Astrocyte (in vitro differentiated cells and primary cell): Measurements from ENCODE around the gene CTR9. TPM values are rescaled to one million over a fixed set of nuclear protein-coding genes. Genes with fewer than 3 reads are reported as not detected.

Experiments
- DNase-seq: peaks from one replicate; pipeline ENCODE4 v3.0.0-alpha.2; 2010; ENCODE audit warnings: low read depth
- FAIRE-seq: peaks from 2 replicates; lab custom pipeline; 2011; peaks lifted over from hg19 to GRCh38; lab: Jason Lieb, UNC
- H2AFZ ChIP-seq: 2 replicates; pipeline ENCODE4 v1.6.0; 2012; ENCODE audit warnings: low read depth, low read length, inconsistent platforms
- H3K27ac ChIP-seq: 2 replicates; pipeline ENCODE4 v1.5.1; 2011; ENCODE audit warnings: low read depth, low read length, inconsistent platforms
- H3K27me3 ChIP-seq: 2 replicates; pipeline ENCODE4 v1.6.0; 2011; ENCODE audit warnings: low read length, inconsistent platforms; ENCODE audit not compliant: insufficient read depth
- H3K36me3 ChIP-seq: 2 replicates; pipeline ENCODE4 v1.5.1; 2011; ENCODE audit warnings: low read length, inconsistent platforms; ENCODE audit not compliant: insufficient read depth
- H3K4me1 ChIP-seq: 2 replicates; pipeline ENCODE4 v1.5.1; 2011; ENCODE audit warnings: low read length, inconsistent platforms; ENCODE audit not compliant: insufficient read depth
- H3K4me2 ChIP-seq: 2 replicates; pipeline ENCODE4 v1.6.0; 2012; ENCODE audit warnings: low read length, inconsistent platforms
- H3K4me3 ChIP-seq: 2 replicates; pipeline ENCODE4 v1.5.1; 2011; ENCODE audit warnings: low read depth, mild to moderate bottlenecking, low read length, inconsistent platforms; ENCODE audit not compliant: insufficient read depth
- H3K79me2 ChIP-seq: 2 replicates; pipeline ENCODE4 v1.6.0; 2012; ENCODE audit warnings: mild to moderate bottlenecking, low read length, inconsistent platforms; ENCODE audit not compliant: insufficient read depth
- H3K9ac ChIP-seq: 2 replicates; pipeline ENCODE4 v1.6.0; 2012; ENCODE audit warnings: mild to moderate bottlenecking, low read length, inconsistent platforms
- H3K9me3 ChIP-seq: 2 replicates; pipeline ENCODE4 v1.5.1; 2012; ENCODE audit warnings: low read depth, mild to moderate bottlenecking, low read length, inconsistent platforms; ENCODE audit not compliant: insufficient read depth
- H4K20me1 ChIP-seq: 2 replicates; pipeline ENCODE4 v1.6.0; 2012; ENCODE audit warnings: low read length, inconsistent platforms; ENCODE audit not compliant: insufficient read depth
- H3K27ac Mint-ChIP-seq: one replicate; pipeline ENCODE4 v1.8.0; 2021; ENCODE audit warnings: mild to moderate bottlenecking, mixed read lengths; ENCODE audit not compliant: unreplicated experiment
- H3K27me3 Mint-ChIP-seq: one replicate; pipeline ENCODE4 v1.8.0; 2021; ENCODE audit warnings: low read depth, mixed read lengths; ENCODE audit not compliant: unreplicated experiment
- H3K36me3 Mint-ChIP-seq: one replicate; pipeline ENCODE4 v1.8.0; 2021; ENCODE audit warnings: low read depth, mixed read lengths; ENCODE audit not compliant: unreplicated experiment
- H3K4me1 Mint-ChIP-seq: one replicate; pipeline ENCODE4 v1.8.0; 2021; ENCODE audit warnings: low read depth, mixed read lengths; ENCODE audit not compliant: unreplicated experiment
- H3K4me3 Mint-ChIP-seq: one replicate; pipeline ENCODE4 v1.8.0; 2021; ENCODE audit warnings: mild to moderate bottlenecking, moderate library complexity, mixed read lengths; ENCODE audit not compliant: unreplicated experiment
- H3K9me3 Mint-ChIP-seq: one replicate; pipeline ENCODE4 v1.8.0; 2021; ENCODE audit warnings: mild to moderate bottlenecking, mixed read lengths; ENCODE audit not compliant: unreplicated experiment
- EZH2 ChIP-seq: IDR thresholded peaks from 2 replicates; pipeline ENCODE4 v1.6.1; 2012; ENCODE audit warnings: mild to moderate bottlenecking, low read length, inconsistent platforms; ENCODE audit not compliant: insufficient read depth
- total RNA-seq: library from RNA; stranded (reverse); gene quantifications from 2 replicates; pipeline ENCODE4 v1.2.1, GENCODE V29; 2021
- TF ChIP-seq, protein P1 (sequence below): IDR thresholded peaks from 2 replicates; pipeline ENCODE4 v1.5.1; 2011; ENCODE audit warnings: low read depth, mild to moderate bottlenecking, inconsistent platforms, low read length, moderate library complexity; ENCODE audit not compliant: insufficient read depth

The CTR9 gene
- total RNA-seq, 1 donor from 2014 or later: 29.3 TPM

DNA sequence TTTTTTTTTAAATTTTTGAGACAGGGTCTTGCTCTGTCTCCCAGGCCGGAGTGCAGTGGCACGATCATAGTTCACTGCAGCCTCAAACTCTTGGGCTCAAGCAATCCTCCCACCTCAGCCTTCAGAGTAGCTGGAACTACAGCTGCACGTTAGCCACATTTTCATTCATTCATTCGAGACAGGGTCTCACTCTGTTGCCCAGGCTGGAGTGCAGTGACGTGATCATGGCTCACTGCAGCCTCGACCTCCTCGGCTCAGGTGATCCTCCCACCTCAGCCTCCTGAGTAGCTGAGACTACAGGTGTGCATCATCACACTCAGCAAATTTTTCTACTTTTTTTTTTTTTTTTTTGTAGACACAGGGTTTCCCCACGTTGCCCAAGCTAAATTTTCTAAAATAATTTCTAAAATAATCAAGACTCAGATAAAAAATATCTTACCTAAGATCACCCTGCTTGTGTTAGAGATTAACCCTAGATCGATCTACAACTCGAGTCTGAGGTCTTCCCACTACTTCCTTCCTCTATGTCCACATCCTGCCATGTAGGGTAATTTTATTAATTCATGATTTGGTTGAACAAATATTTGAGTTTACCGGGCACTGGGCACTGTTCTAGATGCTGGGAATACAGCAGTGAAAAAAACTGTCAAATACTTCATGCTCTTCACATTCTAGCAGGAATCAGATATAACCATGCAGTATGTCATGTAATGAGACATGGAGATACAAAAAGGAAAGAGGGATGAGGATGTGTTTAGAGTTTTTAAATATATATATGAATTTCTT, 42.6 kb downstream of the CTR9 start:
- TF ChIP-seq, protein P1, sequence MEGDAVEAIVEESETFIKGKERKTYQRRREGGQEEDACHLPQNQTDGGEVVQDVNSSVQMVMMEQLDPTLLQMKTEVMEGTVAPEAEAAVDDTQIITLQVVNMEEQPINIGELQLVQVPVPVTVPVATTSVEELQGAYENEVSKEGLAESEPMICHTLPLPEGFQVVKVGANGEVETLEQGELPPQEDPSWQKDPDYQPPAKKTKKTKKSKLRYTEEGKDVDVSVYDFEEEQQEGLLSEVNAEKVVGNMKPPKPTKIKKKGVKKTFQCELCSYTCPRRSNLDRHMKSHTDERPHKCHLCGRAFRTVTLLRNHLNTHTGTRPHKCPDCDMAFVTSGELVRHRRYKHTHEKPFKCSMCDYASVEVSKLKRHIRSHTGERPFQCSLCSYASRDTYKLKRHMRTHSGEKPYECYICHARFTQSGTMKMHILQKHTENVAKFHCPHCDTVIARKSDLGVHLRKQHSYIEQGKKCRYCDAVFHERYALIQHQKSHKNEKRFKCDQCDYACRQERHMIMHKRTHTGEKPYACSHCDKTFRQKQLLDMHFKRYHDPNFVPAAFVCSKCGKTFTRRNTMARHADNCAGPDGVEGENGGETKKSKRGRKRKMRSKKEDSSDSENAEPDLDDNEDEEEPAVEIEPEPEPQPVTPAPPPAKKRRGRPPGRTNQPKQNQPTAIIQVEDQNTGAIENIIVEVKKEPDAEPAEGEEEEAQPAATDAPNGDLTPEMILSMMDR: no peak
- no peak for TF ChIP-seq EZH2
- Histone ChIP-seq H3K9ac (no peak overlapping the region), H3K4me3 (no peak overlapping the region), H4K20me1 (peaks cover 41% of the 10 kb centered on the region), H3K9me3 (no peaks in the 10 kb centered on the region), H2AFZ (no peak overlapping the region), H3K4me1 (no peaks in the 10 kb centered on the region), H3K36me3 (peaks cover 27% of the 10 kb centered on the region), H3K27me3 (no peaks in the 10 kb centered on the region), H3K4me2 (no peak overlapping the region), H3K79me2 (no peaks in the 10 kb centered on the region), H3K27ac (no peak overlapping the region)
- Mint-ChIP-seq H3K27ac (no peak overlapping the region), H3K9me3 (no peaks in the 10 kb centered on the region), H3K36me3 (peaks cover 14% of the 10 kb centered on the region), H3K4me1 (peaks cover 4% of the 10 kb centered on the region), H3K4me3 (no peak overlapping the region), H3K27me3 (peaks cover 15% of the 10 kb centered on the region)
- FAIRE-seq (no peak), DNase-seq (no peak)

DNA sequence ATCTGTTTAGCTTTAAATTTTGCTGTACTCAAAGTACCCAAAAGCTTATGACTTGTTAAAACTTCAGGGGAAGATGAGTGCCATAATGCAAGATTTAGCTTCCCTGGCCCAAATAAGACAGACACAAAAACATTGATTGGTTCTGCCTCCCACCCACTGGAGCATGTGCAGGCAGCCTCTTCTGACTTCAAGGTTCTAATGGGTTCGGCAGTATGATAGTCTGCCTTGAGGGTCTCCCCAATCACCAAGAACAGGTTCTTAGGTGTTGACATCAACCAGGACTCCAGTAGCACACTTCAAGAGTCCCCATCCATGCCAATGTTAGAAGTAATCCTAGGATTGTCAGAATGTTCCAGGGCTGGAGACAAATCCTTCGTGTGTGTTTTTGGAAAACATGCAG, 45.1 kb downstream of the CTR9 start:
- no peak overlapping the region for H3K27ac Mint-ChIP-seq
- Histone ChIP-seq H3K4me2 (no peak overlapping the region), H3K27me3 (no peaks in the 10 kb centered on the region), H3K4me1 (no peaks in the 10 kb centered on the region), H3K36me3 (peaks cover 53% of the 10 kb centered on the region), H3K9me3 (no peaks in the 10 kb centered on the region), H3K27ac (no peak overlapping the region), H2AFZ (no peak overlapping the region), H3K9ac (no peak overlapping the region), H4K20me1 (peaks cover 66% of the 10 kb centered on the region), H3K79me2 (peaks cover 7% of the 10 kb centered on the region), H3K4me3 (no peak overlapping the region)
- H3K9me3 Mint-ChIP-seq: no peaks in the 10 kb centered on the region
- H3K36me3 Mint-ChIP-seq: peaks cover 24% of the 10 kb centered on the region
- FAIRE-seq (no peak), DNase-seq (no peak)
- H3K4me3 Mint-ChIP-seq: no peak overlapping the region
- peaks cover 7% of the 10 kb centered on the region for H3K27me3 Mint-ChIP-seq
- TF ChIP-seq EZH2: no peak
- TF ChIP-seq, protein P1: no peak
- peaks cover 7% of the 10 kb centered on the region for H3K4me1 Mint-ChIP-seq

DNA sequence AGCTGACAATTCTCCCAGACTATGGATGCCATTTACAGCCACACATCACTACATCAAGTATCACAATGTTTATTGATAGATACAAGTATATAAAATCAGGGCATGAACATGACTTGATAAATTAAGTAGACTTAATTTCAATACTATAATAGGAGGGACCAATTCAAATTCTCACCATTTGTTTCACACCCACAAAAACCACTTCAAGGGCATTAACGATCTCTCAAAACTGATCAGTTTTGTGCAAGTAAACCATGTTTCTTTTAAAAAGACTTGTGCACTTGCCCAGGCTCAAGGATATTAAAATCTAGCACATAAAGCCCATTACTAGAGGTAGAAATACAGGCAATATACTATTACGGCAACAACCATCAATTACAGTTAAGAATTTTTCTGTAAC, 46.0 kb downstream of the CTR9 start:
- H2AFZ ChIP-seq: no peak overlapping the region
- H3K27ac ChIP-seq: no peak overlapping the region
- TF ChIP-seq EZH2: no peak
- TF ChIP-seq, protein P1: no peak
- H3K27me3 ChIP-seq: no peaks in the 10 kb centered on the region
- H3K36me3 Mint-ChIP-seq: peaks cover 30% of the 10 kb centered on the region
- H3K27me3 Mint-ChIP-seq: peaks cover under 1% of the 10 kb centered on the region
- no peak for FAIRE-seq
- H3K4me1 ChIP-seq: no peaks in the 10 kb centered on the region
- no peak overlapping the region for H3K4me3 Mint-ChIP-seq
- no peak overlapping the region for H3K4me3 ChIP-seq
- H3K9ac ChIP-seq: no peak overlapping the region
- H3K4me1 Mint-ChIP-seq: peaks cover 12% of the 10 kb centered on the region
- peaks cover 14% of the 10 kb centered on the region for H3K79me2 ChIP-seq
- no peaks in the 10 kb centered on the region for H3K9me3 Mint-ChIP-seq
- no peak for DNase-seq
- peaks cover 74% of the 10 kb centered on the region for H4K20me1 ChIP-seq
- H3K27ac Mint-ChIP-seq: no peak overlapping the region
- H3K36me3 ChIP-seq: peaks cover 61% of the 10 kb centered on the region
- H3K9me3 ChIP-seq: no peaks in the 10 kb centered on the region
- no peak overlapping the region for H3K4me2 ChIP-seq
